Thyroid gland (tissue), 4 donors: ENCODE data around the gene CDH4.

Source experiments
- CTCF ChIP-seq, 6 experiments: fragments of 200-600 bp in 3 of 6; fragments of 450-650 bp in 3 of 6; sonication (generic) in 3 of 6; IDR thresholded peaks; one replicate each; pipeline ENCODE4 v1.5.1; 2016 to 2019; ENCODE audit warnings: antibody characterized with exemption in 6 of 6, mild to moderate bottlenecking in 2 of 6, inconsistent platforms in 1 of 6, moderate library complexity in 1 of 6
- POLR2A ChIP-seq, 2 donors: fragments of 450-650 bp; IDR thresholded peaks; one replicate each; pipeline ENCODE4 v1.6.1; 2017; ENCODE audit warnings: antibody characterized with exemption in 2 of 2, mild to moderate bottlenecking in 2 of 2, moderate library complexity in 1 of 2

DNA sequence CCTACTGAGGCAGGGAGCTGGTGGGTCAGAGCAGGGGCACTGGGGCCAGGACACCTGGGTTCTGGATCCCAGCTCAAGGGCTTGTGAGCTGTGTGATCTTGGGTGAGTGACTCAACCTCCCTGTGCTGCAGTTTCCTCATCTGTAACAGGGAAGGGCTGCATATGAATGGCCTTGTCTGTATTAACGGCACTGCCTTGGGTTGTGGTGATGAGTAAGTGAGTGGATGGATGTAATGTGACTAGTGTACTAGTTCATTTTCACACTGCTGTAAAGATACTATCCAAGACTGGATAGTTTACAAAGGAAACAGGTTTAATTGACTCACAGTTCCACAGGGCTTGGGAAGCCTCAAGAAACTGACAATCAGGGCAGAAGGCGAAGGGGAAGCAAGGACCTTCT, 580.1 kb downstream of the CDH4 start:
- no peak for TF ChIP-seq POLR2A (IDR thresholded peaks at IDR 0.05)
- TF ChIP-seq CTCF (IDR thresholded peaks at IDR 0.05): no peak
